Lower leg skin (tissue), 3 donors: Measurements from ENCODE around the gene ZNHIT6.

Experiments used
- CTCF ChIP-seq, 3 donors: fragments of 450-650 bp; IDR thresholded peaks; one replicate each; pipeline ENCODE4 v1.5.1; 2016; ENCODE audit warnings: antibody characterized with exemption in 3 of 3, mild to moderate bottlenecking in 3 of 3, moderate library complexity in 2 of 3
- POLR2A ChIP-seq, 2 donors: fragments of 450-650 bp; IDR thresholded peaks; one replicate each; pipeline ENCODE4 v1.6.1; 2016 to 2017; ENCODE audit warnings: antibody characterized with exemption in 2 of 2, mild to moderate bottlenecking in 1 of 2, moderate library complexity in 1 of 2

GRCh38 chr1:85652327-85652726 lies 55.9 kb downstream of the ZNHIT6 start:
- TF ChIP-seq CTCF (IDR thresholded peaks at IDR 0.05) (no peak), POLR2A (IDR thresholded peaks at IDR 0.05) (no peak)
